ENCODE results near the gene PUM1.

Gene PUM1

DNA sequence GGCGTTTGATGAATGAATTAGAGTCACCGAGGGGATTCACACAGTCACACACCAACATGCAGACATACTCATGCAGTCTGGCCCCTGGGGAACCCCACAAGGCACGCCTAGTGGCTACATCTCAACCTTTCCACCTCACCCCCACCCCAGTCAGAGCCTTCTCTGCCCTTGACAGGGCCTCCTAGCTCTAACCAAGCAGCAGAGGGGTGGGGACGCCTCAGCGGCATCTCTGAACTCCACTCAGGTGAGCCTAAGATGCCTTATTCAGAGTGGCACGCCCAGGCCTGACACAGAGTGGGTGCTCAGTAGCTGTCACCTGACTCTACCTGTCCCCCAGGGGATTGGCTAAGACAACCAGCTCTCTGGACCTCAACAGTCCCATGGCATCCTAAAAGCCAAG lies 153.3 kb downstream of the PUM1 start:
- no peak for DNase-seq (ENCODE audit: low spot score)

DNA sequence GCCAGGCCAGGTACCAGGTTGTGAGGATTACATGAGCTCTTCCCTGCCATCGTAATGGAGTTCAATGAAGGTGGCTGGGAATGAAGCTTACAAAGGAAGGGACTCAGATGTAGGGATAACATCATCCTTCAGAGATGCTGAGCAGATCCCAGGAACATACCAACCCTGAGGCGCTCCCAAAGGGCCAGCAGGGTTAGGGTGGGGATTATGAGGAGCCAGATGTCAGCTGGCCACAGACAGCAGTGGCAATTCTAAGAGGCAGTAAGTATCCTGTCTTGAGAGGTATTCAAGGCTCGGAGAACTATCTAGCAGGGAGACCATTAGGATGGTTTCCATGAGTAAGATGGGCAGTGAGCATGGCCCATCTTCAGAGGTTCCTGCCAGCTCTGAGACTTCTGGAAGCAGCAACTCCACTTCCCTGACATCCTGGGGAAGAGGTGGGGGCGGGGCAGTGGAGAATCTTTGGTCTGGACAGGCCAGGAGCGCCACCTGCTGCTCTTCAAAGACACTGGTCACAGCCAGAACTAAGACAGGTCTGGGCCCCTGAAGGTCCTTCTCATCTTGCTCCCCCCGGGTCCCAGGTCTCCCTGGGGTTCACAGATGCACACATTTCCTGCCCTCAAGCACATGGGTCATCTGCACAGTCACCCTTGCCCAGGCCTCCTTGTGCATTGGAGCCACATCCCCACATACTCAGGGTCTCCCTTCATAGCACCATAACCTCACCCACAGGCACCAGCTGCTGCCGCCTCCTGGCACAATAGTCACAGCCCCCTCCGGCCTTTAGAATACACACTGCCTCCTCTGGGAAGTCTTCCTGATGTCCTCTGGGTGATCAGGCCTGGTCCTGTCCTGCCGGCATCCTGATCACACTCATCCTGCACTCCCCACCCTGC lies 154.2 kb downstream of the PUM1 start:
- peak; percentile 84 for DNase-seq (ENCODE audit: low spot score)
- TF ChIP-seq, protein P1, sequence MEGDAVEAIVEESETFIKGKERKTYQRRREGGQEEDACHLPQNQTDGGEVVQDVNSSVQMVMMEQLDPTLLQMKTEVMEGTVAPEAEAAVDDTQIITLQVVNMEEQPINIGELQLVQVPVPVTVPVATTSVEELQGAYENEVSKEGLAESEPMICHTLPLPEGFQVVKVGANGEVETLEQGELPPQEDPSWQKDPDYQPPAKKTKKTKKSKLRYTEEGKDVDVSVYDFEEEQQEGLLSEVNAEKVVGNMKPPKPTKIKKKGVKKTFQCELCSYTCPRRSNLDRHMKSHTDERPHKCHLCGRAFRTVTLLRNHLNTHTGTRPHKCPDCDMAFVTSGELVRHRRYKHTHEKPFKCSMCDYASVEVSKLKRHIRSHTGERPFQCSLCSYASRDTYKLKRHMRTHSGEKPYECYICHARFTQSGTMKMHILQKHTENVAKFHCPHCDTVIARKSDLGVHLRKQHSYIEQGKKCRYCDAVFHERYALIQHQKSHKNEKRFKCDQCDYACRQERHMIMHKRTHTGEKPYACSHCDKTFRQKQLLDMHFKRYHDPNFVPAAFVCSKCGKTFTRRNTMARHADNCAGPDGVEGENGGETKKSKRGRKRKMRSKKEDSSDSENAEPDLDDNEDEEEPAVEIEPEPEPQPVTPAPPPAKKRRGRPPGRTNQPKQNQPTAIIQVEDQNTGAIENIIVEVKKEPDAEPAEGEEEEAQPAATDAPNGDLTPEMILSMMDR (IDR thresholded peaks at IDR 0.05; ENCODE audit: extremely low read depth, missing control alignments) = peak; percentile 80

More for the DNA sequence above, 153.3 kb downstream of the PUM1 start:
- TF ChIP-seq, protein P1 (IDR thresholded peaks at IDR 0.05; ENCODE audit: extremely low read depth, missing control alignments) = no peak

DNA sequence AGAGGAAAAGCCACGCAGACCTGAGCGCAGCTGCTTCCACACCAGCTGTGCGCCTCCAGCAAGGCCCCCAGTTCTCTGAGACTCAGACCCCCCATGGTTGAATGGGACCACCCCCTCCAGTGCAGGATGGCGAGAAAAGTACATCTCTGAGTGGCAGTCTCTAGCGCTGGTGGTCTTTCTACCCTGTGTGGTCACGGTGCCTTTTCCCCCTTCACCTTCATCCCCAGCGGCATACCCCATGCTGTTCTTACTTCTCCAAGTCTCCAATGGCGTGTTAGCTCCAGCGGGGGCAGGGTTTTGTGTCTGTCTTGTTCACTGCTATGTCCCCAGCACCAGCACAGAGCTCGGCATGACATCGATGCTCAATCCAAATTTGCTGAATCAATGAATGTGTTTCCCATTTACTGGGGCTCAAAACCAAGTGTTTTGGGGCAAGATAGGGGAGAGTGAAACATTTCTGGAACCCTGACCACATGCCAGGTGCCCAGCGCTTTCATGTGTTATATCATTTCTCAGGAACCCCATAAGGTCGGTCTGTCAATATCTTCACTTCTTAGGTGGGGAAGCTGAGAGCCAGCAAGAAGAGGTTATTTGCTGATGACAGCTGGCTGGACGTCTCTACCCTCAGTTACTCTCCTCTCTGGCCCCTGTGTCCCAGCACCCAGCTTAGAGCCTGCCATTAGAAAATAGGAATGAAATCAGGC lies 156.0 kb downstream of the PUM1 start:
- DNase-seq (ENCODE audit: low spot score) = no peak
- TF ChIP-seq, protein P1 (IDR thresholded peaks at IDR 0.05; ENCODE audit: extremely low read depth, missing control alignments) = no peak

DNA sequence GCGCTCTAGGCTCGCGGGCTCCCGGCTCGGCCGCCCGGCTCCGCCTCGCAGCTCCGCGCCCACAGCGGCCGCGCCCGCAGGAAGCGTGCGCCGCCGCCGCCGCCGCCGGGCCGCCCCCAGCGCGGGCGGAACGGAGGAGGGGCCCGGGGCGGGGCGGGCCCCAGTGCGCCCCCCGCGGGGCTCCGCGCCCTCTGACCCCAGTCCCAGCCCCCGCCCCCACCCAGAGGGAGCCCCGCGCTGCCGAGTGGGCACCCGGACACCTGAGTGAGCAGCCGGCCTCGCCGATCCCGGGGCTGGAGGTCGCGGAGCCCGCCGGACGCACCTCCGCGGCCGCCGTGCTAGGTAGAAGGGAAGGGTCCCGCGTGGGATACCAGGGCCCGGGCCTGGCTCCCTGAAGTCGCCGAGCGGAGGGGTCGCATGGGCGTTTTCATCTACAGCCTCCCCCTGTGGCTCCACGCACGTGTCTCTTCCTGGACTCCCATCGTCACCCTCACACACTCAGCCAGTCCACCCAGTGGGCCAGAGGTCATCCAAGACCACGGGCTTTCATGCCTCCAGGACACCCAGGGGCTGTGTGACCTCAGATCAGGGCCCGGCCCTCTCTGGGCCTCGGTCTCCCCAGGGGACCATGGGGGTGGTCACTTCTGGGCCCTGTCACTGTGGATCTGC lies 156.7 kb downstream of the PUM1 start, which contains the start of gene SDC3:
TSS of gene SDC3 (minus strand) at position 63 of the 669 bp plus-strand sequence. CDS start 172 bp downstream, outside the sequence.
- TF ChIP-seq, protein P1 (IDR thresholded peaks at IDR 0.05; ENCODE audit: extremely low read depth, missing control alignments) = no peak
- peak; percentile 81 for DNase-seq (ENCODE audit: low spot score)

DNA sequence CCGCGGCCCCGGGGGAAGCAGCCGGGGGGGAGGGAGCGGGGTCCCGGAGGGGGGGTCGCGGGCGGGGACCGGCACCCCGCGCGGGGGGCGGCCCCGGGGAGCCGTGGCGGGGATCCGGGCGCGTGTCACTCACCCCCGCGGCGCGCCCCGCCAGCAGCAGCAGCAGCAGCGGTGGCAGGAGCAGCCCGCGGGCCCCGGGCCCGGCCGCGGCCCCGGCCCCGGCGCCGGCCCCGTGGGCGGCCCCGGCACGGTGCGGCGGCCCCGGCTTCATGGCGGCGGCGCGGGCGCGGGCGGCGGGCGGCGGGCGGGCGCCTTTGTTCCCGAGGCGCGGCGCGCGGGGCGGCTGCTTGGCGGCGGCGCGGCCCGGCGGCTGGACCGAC lies 157.2 kb downstream of the PUM1 start:
- TF ChIP-seq, protein P1 (IDR thresholded peaks at IDR 0.05; ENCODE audit: extremely low read depth, missing control alignments) = no peak
- no peak for DNase-seq (ENCODE audit: low spot score)

DNA sequence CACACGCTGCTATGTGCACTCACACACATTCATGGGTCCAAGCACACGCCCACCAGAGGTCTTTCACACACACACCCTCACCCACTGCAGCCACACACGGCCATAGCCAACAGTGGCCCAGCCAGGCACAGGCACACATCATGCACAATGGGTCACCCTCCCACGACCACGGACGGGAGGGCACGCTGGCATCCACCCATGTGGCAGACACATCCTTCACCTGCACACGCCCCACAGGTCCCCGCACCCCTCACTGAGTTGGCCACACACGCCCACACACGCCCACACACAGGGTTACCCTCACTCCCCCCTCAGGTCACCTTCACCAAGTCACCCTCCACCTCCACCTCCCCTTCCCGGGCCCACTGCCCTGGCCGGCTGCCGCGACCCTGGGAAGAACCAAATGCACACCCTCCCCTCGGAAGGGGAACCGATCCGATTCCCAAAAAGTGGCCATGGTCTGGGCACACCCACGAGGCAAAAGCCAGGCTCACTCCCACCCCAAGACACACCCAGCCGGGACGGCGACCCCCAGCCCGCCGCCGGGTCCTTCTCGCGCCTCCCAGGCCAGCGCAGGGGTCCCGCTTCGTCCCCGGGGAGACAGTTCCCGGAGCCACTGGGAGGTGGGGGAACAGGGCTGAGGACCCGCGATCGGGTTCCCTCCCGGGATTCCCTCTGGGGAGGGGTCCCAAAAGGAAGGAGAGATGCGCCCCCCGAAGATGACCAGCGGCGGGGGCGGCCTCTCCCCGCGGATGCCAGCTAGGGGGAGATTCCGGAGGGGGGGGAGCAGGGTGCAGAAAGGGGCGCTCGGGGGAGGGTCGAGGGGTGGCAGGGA lies 157.8 kb downstream of the PUM1 start:
- DNase-seq (ENCODE audit: low spot score) = no peak
- TF ChIP-seq, protein P1 (IDR thresholded peaks at IDR 0.05; ENCODE audit: extremely low read depth, missing control alignments) = no peak
